HEK293 (cell line): ENCODE measurements around the gene SLC2A9.

Experiments
- CTCF ChIA-PET: fragments of 350-600 bp; formaldehyde crosslinking; extraction: SDS; loops from one replicate; lab custom pipeline; 2021; ENCODE audit warnings: antibody characterized with exemption; lab: Yijun Ruan, JAX
- POLR2A ChIA-PET: fragments of 300-600 bp; formaldehyde crosslinking; extraction: SDS; loops from one replicate; lab custom pipeline; 2020; ENCODE audit warnings: antibody characterized with exemption, inconsistent platforms; lab: Yijun Ruan, JAX
- H3K27ac ChIP-seq: fragments of 200-500 bp; sonication (Bioruptor generic); 2 replicates; pipeline ENCODE4 v1.5.1; 2014; ENCODE audit warnings: low read depth, low read length, control low read depth, inconsistent platforms; ENCODE audit errors: extremely low read depth
- H3K36me3 ChIP-seq, 2 experiments: fragments of 200-500 bp in 1 of 2; sonication (Bioruptor generic) in 1 of 2; 1 replicate in 1 of 2; 2 replicates in 1 of 2; pipeline ENCODE4 v1.5.1; 2014 to 2017; ENCODE audit warnings: inconsistent platforms in 2 of 2, low read length in 2 of 2; ENCODE audit not compliant: control insufficient read depth in 2 of 2, insufficient read depth in 1 of 2
- H3K4me1 ChIP-seq: fragments of 200-500 bp; sonication (Bioruptor generic); 2 replicates; pipeline ENCODE4 v1.5.1; 2014; ENCODE audit warnings: mild to moderate bottlenecking, low read length, inconsistent platforms; ENCODE audit not compliant: control insufficient read depth, insufficient read depth
- H3K4me3 ChIP-seq: 2 replicates; pipeline ENCODE4 v1.5.1; 2011; ENCODE audit warnings: low read depth, mild to moderate bottlenecking, control low read depth, low read length, moderate library complexity
- H3K9me3 ChIP-seq: fragments of 200-500 bp; sonication (Bioruptor generic); 2 replicates; pipeline ENCODE4 v1.5.1; 2014; ENCODE audit warnings: low read depth, low read length, inconsistent platforms; ENCODE audit not compliant: control insufficient read depth, insufficient read depth
- GLIS1 ChIP-seq: fragments of 450-650 bp; formaldehyde crosslinking; IDR thresholded peaks from 2 replicates; pipeline ENCODE4 v1.5.1; 2016; ENCODE audit warnings: missing biosample characterization, missing genetic modification characterization
- HOXA7 ChIP-seq: sonication (generic); formaldehyde crosslinking; IDR thresholded peaks from 2 replicates; pipeline ENCODE4 v1.8.1; 2022; ENCODE audit warnings: missing genetic modification reagents, borderline replicate concordance
- PRDM1 ChIP-seq: fragments of 450-650 bp; formaldehyde crosslinking; IDR thresholded peaks from 2 replicates; pipeline ENCODE4; 2016; ENCODE audit warnings: missing biosample characterization, missing genetic modification characterization
- ZNF174 ChIP-seq: fragments of 450-650 bp; formaldehyde crosslinking; IDR thresholded peaks from 2 replicates; pipeline ENCODE4 v1.5.0; 2017; ENCODE audit warnings: missing biosample characterization, mild to moderate bottlenecking, missing genetic modification characterization
- ZNF2 ChIP-seq: fragments of 450-650 bp; formaldehyde crosslinking; IDR thresholded peaks from 2 replicates; pipeline ENCODE4 v1.5.1; 2016; ENCODE audit warnings: missing biosample characterization, missing genetic modification characterization
- ZNF214 ChIP-seq: fragments of 450-650 bp; formaldehyde crosslinking; IDR thresholded peaks from 2 replicates; pipeline ENCODE4 v1.5.1; 2017; ENCODE audit warnings: missing biosample characterization, mild to moderate bottlenecking, missing genetic modification characterization, borderline replicate concordance
- ZNF221 ChIP-seq: fragments of 450-650 bp; formaldehyde crosslinking; IDR thresholded peaks from 2 replicates; pipeline ENCODE4 v1.5.1; 2017; ENCODE audit warnings: missing biosample characterization, missing genetic modification characterization, borderline replicate concordance
- ZNF292 ChIP-seq: fragments of 450-650 bp; formaldehyde crosslinking; IDR thresholded peaks from 2 replicates; pipeline ENCODE4 v1.5.1; 2016; ENCODE audit warnings: low read depth, missing biosample characterization, missing genetic modification characterization, borderline replicate concordance
- ZNF324 ChIP-seq: fragments of 450-650 bp; formaldehyde crosslinking; IDR thresholded peaks from 2 replicates; pipeline ENCODE4 v1.5.1; 2016; ENCODE audit warnings: missing biosample characterization, missing genetic modification characterization
- ZNF341 ChIP-seq: fragments of 450-650 bp; formaldehyde crosslinking; IDR thresholded peaks from 2 replicates; pipeline ENCODE4; 2016; ENCODE audit warnings: low read depth, missing biosample characterization, missing genetic modification characterization
- ZNF660 ChIP-seq: fragments of 450-650 bp; IDR thresholded peaks from 2 replicates; pipeline ENCODE4 v1.5.1; 2018; ENCODE audit warnings: missing biosample characterization, mild to moderate bottlenecking, missing genetic modification characterization
- ZNF776 ChIP-seq: fragments of 450-650 bp; formaldehyde crosslinking; IDR thresholded peaks from 2 replicates; pipeline ENCODE4 v1.5.0; 2017; ENCODE audit warnings: missing biosample characterization, missing genetic modification characterization, borderline replicate concordance
- TF ChIP-seq, protein P1 (sequence below): fragments of 450-650 bp; formaldehyde crosslinking; IDR thresholded peaks from 2 replicates; pipeline ENCODE4 v1.5.1; 2016; ENCODE audit warnings: missing biosample characterization, missing genetic modification characterization
- TF ChIP-seq, protein P2 (sequence below): fragments of 450-650 bp; formaldehyde crosslinking; IDR thresholded peaks from 2 replicates; pipeline ENCODE4 v1.5.1; 2016; ENCODE audit warnings: missing biosample characterization, missing genetic modification characterization
- TF ChIP-seq, protein P3 (sequence below): fragments of 450-650 bp; formaldehyde crosslinking; conservative IDR thresholded peaks from 2 replicates; pipeline ENCODE4 v1.5.1; 2016; ENCODE audit warnings: low read depth, missing biosample characterization, missing genetic modification characterization
- TF ChIP-seq, protein P4 (sequence below): fragments of 450-650 bp; formaldehyde crosslinking; IDR thresholded peaks from 2 replicates; pipeline ENCODE4 v1.5.1; 2016; ENCODE audit warnings: missing biosample characterization, missing genetic modification characterization
- TF ChIP-seq, protein P5 (sequence below): fragments of 450-650 bp; formaldehyde crosslinking; IDR thresholded peaks from 2 replicates; pipeline ENCODE4 v1.5.1; 2016; ENCODE audit warnings: missing biosample characterization, missing genetic modification characterization
- TF ChIP-seq, protein P6 (sequence below): IDR thresholded peaks from 2 replicates; pipeline ENCODE4 v1.6.1; 2011; ENCODE audit warnings: mild to moderate bottlenecking, low read depth, low read length, borderline replicate concordance

Gene SLC2A9

GRCh38 chr4:10051517-10052135 lies 30.3 kb upstream of the SLC2A9 start:
- ChIA-PET CTCF (no interaction called here), POLR2A (no interaction called here)
- H3K36me3 ChIP-seq, result no peaks in the 10 kb centered on the region
- no peaks in the 10 kb centered on the region for H3K9me3 ChIP-seq
- H3K4me1 ChIP-seq, result no peaks in the 10 kb centered on the region
- no peak overlapping the region for H3K27ac ChIP-seq
- TF ChIP-seq ZNF174 (no peak), ZNF292 (tag by site-specific recombination) (no peak), HOXA7 (CRISPR knock-in tag) (no peak), ZNF214 (no peak), PRDM1 (tag by site-specific recombination) (no peak), ZNF324 (tag by site-specific recombination) (no peak)
- TF ChIP-seq, protein P1, sequence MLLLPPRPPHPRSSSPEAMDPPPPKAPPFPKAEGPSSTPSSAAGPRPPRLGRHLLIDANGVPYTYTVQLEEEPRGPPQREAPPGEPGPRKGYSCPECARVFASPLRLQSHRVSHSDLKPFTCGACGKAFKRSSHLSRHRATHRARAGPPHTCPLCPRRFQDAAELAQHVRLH (tag by site-specific recombination), result no peak
- TF ChIP-seq, protein P2, sequence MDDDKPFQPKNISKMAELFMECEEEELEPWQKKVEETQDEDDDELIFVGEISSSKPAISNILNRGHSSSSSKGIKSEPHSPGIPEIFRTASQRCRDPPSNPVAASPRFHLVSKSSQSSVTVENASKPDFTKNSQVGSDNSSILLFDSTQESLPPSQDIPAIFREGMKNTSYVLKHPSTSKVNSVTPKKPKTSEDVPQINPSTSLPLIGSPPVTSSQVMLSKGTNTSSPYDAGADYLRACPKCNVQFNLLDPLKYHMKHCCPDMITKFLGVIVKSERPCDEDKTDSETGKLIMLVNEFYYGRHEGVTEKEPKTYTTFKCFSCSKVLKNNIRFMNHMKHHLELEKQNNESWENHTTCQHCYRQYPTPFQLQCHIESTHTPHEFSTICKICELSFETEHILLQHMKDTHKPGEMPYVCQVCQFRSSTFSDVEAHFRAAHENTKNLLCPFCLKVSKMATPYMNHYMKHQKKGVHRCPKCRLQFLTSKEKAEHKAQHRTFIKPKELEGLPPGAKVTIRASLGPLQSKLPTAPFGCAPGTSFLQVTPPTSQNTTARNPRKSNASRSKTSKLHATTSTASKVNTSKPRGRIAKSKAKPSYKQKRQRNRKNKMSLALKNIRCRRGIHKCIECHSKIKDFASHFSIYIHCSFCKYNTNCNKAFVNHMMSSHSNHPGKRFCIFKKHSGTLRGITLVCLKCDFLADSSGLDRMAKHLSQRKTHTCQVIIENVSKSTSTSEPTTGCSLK (tag by site-specific recombination), result no peak
- no peak overlapping the region for H3K4me3 ChIP-seq

DNA sequence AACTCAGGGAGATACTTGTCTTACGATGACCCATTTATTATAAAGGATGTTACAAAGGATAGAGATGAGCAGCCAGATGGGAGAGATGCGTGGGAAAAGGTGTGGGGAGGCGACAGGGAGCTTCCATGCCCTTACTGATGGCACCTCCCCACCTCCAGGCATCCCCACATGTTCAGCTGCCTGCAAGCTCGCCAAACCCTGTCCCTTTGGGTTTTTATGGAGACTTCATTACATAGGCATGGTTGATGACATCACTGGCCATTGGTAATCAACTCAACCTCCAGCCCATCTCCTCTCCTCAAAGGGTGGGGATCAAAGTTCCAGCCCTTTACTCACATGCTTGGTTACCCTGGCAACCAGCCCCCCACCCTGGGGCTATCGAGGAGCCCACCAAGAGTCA lies 29.4 kb upstream of the SLC2A9 start:
- Histone ChIP-seq H3K9me3 (no peaks in the 10 kb centered on the region), H3K4me3 (no peak overlapping the region), H3K36me3 (no peaks in the 10 kb centered on the region), H3K27ac (no peak overlapping the region), H3K4me1 (no peaks in the 10 kb centered on the region)
- no peak for TF ChIP-seq ZNF221
- TF ChIP-seq ZNF776, result no peak
- CTCF ChIA-PET, result no interaction called here
- POLR2A ChIA-PET, result no interaction called here

- no peaks in the 10 kb centered on the region for H3K36me3 ChIP-seq
- CTCF ChIA-PET, result no interaction called here
- TF ChIP-seq, protein P3, sequence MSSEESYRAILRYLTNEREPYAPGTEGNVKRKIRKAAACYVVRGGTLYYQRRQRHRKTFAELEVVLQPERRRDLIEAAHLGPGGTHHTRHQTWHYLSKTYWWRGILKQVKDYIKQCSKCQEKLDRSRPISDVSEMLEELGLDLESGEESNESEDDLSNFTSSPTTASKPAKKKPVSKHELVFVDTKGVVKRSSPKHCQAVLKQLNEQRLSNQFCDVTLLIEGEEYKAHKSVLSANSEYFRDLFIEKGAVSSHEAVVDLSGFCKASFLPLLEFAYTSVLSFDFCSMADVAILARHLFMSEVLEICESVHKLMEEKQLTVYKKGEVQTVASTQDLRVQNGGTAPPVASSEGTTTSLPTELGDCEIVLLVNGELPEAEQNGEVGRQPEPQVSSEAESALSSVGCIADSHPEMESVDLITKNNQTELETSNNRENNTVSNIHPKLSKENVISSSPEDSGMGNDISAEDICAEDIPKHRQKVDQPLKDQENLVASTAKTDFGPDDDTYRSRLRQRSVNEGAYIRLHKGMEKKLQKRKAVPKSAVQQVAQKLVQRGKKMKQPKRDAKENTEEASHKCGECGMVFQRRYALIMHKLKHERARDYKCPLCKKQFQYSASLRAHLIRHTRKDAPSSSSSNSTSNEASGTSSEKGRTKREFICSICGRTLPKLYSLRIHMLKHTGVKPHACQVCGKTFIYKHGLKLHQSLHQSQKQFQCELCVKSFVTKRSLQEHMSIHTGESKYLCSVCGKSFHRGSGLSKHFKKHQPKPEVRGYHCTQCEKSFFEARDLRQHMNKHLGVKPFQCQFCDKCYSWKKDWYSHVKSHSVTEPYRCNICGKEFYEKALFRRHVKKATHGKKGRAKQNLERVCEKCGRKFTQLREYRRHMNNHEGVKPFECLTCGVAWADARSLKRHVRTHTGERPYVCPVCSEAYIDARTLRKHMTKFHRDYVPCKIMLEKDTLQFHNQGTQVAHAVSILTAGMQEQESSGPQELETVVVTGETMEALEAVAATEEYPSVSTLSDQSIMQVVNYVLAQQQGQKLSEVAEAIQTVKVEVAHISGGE (tag by site-specific recombination), result no peak
- TF ChIP-seq ZNF341 (tag by site-specific recombination), result no peak
- no peak for TF ChIP-seq GLIS1 (tag by site-specific recombination)
- TF ChIP-seq ZNF660 (tag by site-specific recombination), result no peak
- TF ChIP-seq, protein P4, sequence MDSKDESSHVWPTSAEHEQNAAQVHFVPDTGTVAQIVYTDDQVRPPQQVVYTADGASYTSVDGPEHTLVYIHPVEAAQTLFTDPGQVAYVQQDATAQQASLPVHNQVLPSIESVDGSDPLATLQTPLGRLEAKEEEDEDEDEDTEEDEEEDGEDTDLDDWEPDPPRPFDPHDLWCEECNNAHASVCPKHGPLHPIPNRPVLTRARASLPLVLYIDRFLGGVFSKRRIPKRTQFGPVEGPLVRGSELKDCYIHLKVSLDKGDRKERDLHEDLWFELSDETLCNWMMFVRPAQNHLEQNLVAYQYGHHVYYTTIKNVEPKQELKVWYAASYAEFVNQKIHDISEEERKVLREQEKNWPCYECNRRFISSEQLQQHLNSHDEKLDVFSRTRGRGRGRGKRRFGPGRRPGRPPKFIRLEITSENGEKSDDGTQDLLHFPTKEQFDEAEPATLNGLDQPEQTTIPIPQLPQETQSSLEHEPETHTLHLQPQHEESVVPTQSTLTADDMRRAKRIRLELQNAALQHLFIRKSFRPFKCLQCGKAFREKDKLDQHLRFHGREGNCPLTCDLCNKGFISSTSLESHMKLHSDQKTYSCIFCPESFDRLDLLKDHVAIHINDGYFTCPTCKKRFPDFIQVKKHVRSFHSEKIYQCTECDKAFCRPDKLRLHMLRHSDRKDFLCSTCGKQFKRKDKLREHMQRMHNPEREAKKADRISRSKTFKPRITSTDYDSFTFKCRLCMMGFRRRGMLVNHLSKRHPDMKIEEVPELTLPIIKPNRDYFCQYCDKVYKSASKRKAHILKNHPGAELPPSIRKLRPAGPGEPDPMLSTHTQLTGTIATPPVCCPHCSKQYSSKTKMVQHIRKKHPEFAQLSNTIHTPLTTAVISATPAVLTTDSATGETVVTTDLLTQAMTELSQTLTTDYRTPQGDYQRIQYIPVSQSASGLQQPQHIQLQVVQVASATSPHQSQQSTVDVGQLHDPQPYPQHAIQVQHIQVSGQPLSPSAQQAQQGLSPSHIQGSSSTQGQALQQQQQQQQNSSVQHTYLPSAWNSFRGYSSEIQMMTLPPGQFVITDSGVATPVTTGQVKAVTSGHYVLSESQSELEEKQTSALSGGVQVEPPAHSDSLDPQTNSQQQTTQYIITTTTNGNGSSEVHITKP (tag by site-specific recombination), result no peak
- TF ChIP-seq, protein P5, sequence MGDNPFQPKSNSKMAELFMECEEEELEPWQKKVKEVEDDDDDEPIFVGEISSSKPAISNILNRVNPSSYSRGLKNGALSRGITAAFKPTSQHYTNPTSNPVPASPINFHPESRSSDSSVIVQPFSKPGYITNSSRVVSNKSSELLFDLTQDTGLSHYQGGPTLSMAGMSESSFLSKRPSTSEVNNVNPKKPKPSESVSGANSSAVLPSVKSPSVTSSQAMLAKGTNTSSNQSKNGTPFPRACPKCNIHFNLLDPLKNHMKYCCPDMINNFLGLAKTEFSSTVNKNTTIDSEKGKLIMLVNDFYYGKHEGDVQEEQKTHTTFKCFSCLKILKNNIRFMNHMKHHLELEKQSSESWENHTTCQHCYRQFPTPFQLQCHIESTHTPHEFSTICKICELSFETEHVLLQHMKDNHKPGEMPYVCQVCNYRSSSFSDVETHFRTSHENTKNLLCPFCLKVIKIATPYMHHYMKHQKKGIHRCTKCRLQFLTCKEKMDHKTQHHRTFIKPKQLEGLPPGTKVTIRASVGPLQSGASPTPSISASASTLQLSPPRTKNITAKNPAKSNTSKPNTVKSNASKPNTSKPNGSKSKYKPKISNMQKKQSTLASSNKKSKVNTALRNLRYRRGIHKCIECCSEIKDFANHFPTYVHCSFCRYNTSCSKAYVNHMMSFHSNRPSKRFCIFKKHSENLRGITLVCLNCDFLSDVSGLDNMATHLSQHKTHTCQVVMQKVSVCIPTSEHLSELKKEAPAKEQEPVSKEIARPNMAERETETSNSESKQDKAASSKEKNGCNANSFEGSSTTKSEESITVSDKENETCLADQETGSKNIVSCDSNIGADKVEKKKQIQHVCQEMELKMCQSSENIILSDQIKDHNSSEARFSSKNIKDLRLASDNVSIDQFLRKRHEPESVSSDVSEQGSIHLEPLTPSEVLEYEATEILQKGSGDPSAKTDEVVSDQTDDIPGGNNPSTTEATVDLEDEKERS, result no peak
- no peak for TF ChIP-seq ZNF2
- TF ChIP-seq, protein P6, sequence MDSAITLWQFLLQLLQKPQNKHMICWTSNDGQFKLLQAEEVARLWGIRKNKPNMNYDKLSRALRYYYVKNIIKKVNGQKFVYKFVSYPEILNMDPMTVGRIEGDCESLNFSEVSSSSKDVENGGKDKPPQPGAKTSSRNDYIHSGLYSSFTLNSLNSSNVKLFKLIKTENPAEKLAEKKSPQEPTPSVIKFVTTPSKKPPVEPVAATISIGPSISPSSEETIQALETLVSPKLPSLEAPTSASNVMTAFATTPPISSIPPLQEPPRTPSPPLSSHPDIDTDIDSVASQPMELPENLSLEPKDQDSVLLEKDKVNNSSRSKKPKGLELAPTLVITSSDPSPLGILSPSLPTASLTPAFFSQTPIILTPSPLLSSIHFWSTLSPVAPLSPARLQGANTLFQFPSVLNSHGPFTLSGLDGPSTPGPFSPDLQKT, result no peak
- no peaks in the 10 kb centered on the region for H3K4me1 ChIP-seq
- POLR2A ChIA-PET, result no interaction called here
- H3K4me3 ChIP-seq, result no peak overlapping the region
- no peak overlapping the region for H3K27ac ChIP-seq
- H3K9me3 ChIP-seq, result no peaks in the 10 kb centered on the region
Measured at GRCh38 chr4:10050261-10050661, 29.0 kb upstream of the SLC2A9 start.
